ENCODE results near the gene ARL14EP.

Gene ARL14EP

DNA sequence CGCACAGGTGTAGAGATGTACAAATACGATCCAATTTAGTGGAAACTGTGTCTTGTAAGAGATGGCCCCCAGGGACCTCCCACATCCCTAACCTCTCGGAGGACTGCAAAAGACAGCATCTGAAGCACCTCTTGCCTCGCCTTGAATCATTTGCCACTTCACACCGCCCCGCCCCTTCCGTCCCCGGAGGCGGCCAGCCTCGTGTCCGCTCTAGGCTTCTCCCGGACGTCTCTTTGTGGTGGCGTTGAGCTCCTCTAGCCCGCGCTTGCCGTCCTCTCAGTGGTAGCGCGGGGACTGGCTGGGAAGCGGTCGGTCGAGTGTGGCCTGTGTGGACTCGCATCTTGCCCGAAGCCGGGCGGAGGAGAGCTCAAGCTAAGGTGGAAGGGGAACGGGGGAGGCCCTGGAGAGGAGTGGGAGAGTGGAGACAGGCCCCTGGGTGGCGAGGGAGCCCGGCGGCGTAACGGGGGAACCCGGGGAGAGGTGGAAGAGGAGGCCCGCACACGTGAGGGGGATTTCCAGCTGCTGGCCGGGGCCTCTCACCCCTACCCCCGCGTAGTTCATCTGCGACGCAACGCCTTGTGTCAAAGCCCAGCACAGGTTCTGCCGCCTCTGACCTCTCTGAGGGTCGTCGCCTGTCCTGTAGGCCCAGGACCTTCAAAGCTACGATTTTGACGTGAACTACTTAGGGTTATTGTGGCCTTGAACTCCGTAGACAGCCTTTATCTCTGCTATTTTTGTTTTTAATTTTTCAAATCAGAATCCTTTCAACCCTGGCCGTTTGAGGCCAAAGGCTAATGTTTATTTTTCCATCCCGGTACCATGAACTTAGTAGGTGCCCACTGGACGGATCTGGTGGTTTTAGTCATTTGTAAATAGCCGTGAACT, at the start of gene ARL14EP:
TSS of gene ARL14EP (plus strand) at position 279 of the 885 bp plus-strand sequence. CDS start 7,845 bp downstream, outside the sequence.
- peak; percentile 76 to 86 for DNase-seq (ENCODE audit: low read depth in 1 of 2, low spot score in 1 of 2)

DNA sequence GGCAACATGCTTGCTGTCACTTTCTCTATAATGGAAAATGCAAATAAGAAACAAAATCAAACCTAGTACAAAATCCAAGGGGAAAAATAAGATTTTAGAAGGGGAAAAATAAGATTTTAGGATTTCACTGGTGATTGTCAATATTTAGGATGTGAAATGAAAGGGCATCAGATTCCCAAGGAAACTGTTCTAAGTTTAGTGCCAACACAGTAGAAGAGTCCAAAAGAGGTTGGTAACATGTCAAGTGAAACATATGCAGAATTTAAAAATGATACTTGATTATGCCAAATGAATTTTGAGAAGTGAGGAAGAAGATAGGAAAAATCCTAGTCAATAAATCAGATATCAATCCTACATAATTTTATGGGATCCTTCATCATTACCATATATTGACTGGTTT, 45.7 kb upstream of the ARL14EP start:
- DNase-seq (ENCODE audit: low read depth in 1 of 2, low spot score in 1 of 2), result no peak

GRCh38 chr11:30279796-30280195, 43.1 kb upstream of the ARL14EP start:
- no peak for DNase-seq (ENCODE audit: low read depth in 1 of 2, low spot score in 1 of 2)

DNA sequence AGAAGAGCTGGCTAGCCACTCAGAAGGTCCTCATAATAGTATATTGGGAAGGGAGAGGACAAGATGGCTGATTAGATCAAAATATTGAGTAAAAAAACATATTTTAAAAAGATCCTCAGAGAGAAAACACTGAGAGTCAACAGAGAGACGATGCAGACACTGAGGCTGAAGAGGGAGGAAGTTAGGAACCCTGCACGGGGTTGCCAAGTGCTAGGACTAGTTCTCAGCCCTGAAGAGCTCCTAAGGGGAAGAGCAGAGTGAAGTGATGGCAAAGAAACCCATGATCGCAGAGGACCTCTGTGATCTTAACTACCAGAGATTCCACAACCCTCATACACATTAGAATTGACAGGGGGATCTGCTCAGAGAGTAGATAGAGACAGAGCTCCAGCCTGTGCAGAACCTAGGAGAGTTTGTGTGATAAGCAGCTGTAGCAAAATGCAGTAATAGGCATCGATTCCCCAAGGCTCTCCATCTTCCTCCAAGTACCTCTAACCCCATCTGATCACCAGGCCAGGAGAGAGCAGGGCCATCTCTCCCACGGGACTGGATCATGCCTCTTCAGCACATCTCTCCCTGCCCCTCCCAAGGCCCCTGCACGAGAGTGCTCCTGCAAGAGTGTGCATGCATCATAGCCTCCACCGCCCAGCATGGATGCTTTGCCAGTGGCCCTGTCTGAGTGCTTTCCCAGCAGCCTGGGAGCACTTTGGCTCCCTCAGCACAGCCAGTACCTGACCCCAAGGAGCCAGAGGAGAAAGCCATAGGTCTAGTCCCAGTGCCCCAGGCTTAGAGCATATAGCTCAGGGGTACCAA, 41.2 kb upstream of the ARL14EP start:
- DNase-seq (ENCODE audit: low read depth in 1 of 2, low spot score in 1 of 2), result no peak

GRCh38 chr11:30282289-30282631, 40.6 kb upstream of the ARL14EP start:
- no peak for DNase-seq (ENCODE audit: low read depth in 1 of 2, low spot score in 1 of 2)

DNA sequence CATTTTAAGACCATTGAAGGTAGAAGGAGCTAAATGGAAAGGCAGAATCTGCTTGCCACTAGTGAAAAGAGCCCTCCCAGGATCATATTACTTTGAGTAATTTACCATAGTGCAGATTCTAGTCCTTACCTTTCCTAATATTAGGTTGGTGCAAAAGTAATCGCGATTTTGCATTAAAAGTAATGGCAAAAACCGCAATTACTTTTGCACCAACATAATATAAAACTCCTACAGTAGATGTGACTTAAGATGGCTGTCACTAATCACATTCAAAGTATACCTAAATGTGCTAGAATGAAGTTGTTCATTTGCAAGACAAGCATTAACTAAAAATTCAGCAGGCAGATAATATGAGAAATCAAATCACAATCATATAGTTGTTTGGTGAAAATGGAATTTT, 38.1 kb upstream of the ARL14EP start:
- no peak for DNase-seq (ENCODE audit: low read depth in 1 of 2, low spot score in 1 of 2)

GRCh38 chr11:30285416-30286121, 37.3 kb upstream of the ARL14EP start:
- no peak for DNase-seq (ENCODE audit: low read depth in 1 of 2, low spot score in 1 of 2)

DNA sequence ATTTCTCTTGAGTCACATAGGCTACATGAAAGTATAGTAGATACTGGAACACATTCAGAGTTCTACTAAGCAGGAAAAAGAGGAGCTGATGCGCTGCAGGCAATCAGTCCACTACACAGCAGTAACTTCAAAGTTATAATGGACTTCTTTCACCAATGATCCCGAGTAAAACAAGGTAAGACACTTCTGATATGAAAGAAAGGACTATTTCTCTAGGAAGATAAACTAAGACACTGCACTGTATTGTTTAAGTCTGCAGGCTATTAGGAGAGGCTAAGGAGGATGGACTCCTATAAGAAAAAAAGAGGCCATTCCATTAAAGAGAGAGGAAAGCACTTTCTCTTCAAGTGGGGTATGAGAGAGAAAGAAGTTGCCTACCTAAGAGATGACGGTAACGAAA, 31.6 kb upstream of the ARL14EP start:
- DNase-seq (ENCODE audit: low read depth in 1 of 2, low spot score in 1 of 2), result no peak

DNA sequence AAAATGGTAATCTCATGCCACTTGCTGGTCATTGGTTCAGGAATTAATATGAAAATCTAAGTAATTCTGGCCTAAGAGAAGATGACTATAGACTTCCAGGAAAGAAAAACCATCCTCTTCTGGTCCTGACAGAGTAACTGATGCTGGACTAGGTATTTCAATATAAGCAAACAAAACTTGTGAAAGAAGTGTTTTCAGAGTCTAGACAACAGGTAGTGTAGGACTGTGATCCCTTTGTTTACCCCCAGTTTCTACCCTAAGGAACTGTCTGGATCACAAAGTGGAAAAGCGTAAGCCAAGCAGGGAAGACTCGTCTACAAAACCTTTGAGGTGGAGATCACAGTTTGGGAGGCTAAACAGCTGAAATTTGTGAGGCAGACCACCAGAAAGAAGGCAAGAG, 30.4 kb upstream of the ARL14EP start:
- DNase-seq (ENCODE audit: low read depth in 1 of 2, low spot score in 1 of 2), result no peak

GRCh38 chr11:30295178-30295885, 27.6 kb upstream of the ARL14EP start:
- no peak for DNase-seq (ENCODE audit: low read depth in 1 of 2, low spot score in 1 of 2)

DNA sequence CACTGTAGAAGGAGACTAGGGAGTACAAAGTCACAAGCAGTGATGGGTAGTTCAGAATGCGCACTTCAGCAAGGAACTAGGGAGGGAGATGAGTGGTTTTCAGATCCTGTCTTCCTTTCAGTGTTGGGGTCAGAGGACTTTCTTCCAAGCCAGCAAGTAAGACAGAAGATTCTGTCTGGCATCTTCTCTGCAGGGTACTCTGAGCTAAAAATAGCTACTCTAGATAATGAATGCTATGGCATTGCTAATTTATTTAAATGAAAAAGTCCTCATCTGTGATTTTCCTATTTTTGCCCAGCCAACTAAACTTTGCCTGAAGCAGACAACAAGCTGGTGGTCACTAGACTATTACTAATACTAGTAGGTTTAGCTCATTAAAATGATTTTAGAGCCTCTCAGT, 18.3 kb upstream of the ARL14EP start:
- DNase-seq (ENCODE audit: low read depth in 1 of 2, low spot score in 1 of 2), result no peak

- no peak for DNase-seq (ENCODE audit: low read depth in 1 of 2, low spot score in 1 of 2)
Measured at GRCh38 chr11:30310623-30311022, 12.3 kb upstream of the ARL14EP start.

- DNase-seq (ENCODE audit: low read depth in 1 of 2, low spot score in 1 of 2), result no peak
Measured at GRCh38 chr11:30311189-30311588, 11.7 kb upstream of the ARL14EP start.

DNA sequence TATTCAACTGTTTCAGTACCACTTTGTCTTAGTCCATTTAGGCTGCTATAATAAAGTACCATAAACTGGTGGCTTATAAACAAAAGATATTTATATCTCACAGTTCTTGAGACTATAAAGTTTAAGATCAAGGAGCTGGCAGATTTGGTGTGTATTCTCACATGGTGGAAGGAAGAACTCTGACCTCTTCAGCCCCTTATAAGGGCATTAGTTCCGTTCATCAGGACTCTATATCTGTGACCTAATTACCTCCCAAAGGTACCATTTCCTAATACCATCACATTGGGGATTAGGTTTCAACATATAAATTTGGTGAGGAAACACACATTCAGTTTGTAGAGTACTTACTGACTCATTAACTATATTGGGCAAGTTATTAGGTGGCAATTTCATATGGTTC, 10.7 kb upstream of the ARL14EP start:
- DNase-seq (ENCODE audit: low read depth in 1 of 2, low spot score in 1 of 2), result no peak

DNA sequence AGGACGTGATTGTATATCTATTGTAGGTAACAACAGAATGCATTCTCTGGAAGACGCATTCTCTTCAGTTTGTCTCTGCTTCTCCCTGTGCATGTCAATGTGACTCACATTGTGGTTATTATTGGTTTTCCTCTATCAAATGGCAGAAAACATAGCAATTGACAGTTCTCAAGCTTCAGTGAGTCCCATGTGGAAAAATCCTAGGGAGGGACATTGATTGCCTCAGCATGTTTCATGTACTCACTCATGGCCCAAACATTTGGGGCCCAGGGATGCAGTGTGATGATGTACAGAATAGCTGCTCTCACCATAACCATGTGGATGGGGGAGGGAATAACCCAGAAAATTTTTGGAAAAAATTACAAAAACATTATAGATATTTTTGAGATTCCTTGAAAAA, 9.3 kb upstream of the ARL14EP start:
- no peak for DNase-seq (ENCODE audit: low read depth in 1 of 2, low spot score in 1 of 2)

DNA sequence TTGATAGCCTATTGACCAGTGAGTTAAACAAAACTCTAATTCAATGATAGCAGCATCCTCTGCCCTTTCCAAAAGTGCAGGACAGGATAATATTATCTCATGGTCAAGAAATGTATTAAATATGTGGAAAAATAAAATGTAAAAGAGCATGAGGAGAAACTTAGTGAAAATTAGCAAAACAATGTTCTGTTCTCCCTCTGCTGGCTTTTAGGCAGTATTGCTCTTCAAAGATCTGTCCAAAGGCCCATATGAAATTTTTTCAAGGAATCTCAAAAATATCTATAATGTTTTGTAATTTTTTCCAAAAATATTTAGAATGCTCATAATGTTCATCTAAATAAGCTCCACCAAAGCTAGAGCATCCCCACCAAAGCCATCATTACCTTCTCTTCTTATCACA, 8.3 kb upstream of the ARL14EP start:
- no peak for DNase-seq (ENCODE audit: low read depth in 1 of 2, low spot score in 1 of 2)

GRCh38 chr11:30316237-30316636, 6.7 kb upstream of the ARL14EP start:
- DNase-seq (ENCODE audit: low read depth in 1 of 2, low spot score in 1 of 2), result no peak

GRCh38 chr11:30317030-30317429, 5.9 kb upstream of the ARL14EP start:
- no peak for DNase-seq (ENCODE audit: low read depth in 1 of 2, low spot score in 1 of 2)

GRCh38 chr11:30321321-30321720, 1.6 kb upstream of the ARL14EP start:
- no peak for DNase-seq (ENCODE audit: low read depth in 1 of 2, low spot score in 1 of 2)

- no peak for DNase-seq (ENCODE audit: low read depth in 1 of 2, low spot score in 1 of 2)
Measured at GRCh38 chr11:30322191-30322590, 713 bp upstream of the ARL14EP start.

DNA sequence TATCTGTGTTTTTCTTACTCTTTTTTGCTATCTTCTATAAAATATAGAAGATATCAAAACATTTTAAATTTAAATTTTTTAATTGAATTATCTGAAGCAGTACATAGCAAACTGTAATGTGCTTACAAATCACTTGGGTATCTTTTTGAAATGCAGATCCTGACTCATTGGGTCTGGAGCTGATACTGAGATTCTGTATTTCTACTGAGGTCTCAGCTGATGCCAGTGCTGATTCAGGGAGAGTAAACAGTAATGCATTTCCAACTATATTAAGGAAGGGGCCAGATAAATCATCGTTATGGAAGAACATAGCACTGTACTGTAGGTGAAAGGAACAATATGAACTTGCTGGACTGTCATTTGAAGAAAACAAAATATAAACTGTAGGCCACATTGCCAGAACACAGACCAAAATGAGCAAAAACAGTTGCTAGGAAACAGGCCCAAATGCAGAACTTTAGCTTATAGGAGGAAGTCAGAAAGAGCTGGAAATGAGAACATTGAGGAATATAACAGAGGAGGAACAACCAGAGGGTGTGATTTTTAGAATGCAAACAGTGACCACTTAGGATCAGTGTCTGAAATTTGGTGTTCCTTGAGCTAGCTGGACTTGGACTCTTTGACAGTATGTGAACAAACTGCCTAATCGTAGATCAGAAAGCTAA, 3.3 kb downstream of the ARL14EP start:
- no peak for DNase-seq (ENCODE audit: low read depth in 1 of 2, low spot score in 1 of 2)

Measured in activated CD4-positive, alpha-beta T cell treated with anti-CD3 and anti-CD28 coated beads, Interleukin-2, amount 50 U/mL, for 24 hours (primary cell).